Measurements from ENCODE around the gene CYTIP.

CYTIP gene

DNA sequence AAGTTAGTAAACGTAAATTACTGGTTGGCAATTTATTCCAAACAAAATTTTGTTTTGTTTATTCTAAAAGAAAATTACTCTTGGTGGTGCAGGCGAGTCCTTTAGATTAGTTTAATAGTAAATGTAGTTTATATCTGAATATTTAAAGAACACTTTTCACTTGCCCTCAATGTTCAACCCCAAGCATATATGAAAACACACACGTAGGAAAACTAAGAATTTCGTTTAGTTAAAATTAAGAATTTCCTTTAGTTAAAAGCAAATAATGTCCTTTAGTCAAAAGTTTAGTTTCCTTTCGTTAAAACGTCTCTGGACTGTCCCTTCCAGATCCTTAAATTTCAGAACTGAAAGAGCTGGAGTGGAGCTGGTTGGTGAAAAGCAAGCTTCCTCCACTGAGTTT lies 19.1 kb upstream of the CYTIP start:
- DNase-seq (ENCODE audit: low read depth in 2 of 2) = no peak

DNA sequence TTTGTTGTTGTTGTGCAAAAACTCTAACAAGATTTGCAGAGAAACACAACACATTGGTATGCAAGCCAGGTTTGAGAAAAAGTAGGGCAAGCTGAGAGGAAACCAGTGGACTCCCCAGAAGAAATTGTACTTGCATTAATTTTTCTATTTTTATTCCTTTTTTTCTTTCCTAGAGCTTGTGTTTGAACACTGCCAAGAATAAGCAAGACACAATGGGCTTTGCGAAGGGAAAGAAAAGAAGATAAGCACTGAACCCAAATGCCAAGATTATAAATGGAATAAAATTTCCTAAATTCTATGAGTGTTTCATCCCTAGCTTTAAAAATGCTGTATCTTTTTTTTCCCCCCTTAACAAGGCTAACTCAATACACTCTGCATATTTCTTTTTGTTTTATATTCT lies 17.0 kb upstream of the CYTIP start:
- no peak for DNase-seq (ENCODE audit: low read depth in 2 of 2)

DNA sequence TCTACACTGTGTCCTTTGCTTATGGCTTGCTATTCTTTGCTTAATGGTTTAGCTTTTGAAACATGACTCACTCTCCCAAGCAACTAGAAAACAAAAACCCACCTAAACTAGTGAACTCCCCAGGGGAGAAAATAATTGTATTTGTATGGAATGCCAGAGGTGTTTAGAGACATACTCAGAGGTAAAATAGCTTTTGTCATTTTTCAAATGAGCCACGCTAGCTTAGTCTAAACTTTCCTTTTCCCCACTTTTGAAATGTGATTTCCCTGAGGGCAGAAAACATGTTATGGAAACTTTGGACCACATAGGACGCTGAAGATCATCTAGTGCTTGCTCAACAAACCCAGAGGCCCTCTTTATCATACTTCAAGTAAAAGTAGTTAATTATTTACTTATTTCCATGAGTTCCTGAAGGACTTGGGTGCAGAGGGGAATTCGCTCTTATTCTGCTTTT lies 16.5 kb upstream of the CYTIP start:
- DNase-seq (ENCODE audit: low read depth in 2 of 2) = no peak

- no peak for DNase-seq (ENCODE audit: low read depth in 2 of 2)
Measured at GRCh38 chr2:157459486-157459885, 15.6 kb upstream of the CYTIP start.

DNA sequence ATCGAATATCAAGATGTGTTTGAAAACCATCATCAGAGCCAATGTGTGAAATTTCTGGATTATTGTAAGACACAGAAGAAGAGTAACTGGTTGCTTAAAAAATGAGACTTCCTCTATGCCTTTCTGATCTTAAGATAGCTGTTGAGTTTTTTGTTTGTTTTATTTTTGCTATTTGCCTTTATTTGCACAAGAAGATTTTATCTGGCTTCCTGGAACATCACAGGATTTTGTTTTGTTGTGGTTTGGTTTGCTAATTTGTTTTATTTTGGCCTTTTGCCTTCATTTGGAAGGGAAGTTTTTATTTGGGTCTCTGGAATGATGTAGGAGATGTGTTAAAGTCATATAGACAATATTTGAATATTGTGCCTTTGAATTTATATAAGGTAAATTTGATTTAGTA lies 3.9 kb upstream of the CYTIP start:
- DNase-seq (ENCODE audit: low read depth in 2 of 2) = no peak

DNA sequence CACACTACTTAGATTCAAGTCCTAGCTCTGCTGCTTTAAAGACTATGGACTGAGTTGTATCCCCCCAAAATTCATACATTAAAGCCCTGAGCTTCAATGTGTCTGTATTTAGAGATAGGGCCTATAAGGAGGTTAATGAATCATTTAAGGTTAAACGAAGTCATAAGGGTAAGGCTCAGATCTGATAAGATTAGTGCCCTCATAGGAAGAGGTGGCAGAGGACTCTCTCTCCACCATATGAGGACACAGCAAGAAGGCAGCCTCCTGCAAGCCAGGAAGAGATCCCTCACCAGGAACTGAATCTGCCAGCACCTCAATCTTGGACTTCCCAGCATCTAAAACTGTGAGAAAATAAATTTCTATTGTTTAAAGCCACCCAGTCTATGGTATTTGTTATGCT lies 3.1 kb upstream of the CYTIP start:
- no peak for DNase-seq (ENCODE audit: low read depth in 2 of 2)

DNA sequence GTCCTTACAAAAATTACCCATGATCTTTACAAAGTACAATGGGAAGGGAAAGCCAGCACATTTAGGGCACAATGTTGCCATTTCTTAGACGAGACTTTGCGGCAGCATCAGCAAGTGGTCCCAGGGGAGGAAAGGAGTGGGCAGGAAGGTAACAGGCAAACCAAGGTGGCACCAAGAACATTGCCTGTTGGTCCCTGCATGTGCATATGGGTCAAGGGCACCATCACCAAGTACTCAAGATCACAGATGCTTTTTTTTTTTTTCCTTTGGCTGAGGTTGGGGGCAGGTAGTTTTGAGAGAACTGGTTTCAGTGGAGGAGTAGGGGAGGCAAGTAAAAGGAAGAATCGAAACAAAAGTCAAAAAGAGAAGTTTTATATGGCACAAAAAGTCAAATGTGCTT lies 752 bp upstream of the CYTIP start:
- no peak for DNase-seq (ENCODE audit: low read depth in 2 of 2)

DNA sequence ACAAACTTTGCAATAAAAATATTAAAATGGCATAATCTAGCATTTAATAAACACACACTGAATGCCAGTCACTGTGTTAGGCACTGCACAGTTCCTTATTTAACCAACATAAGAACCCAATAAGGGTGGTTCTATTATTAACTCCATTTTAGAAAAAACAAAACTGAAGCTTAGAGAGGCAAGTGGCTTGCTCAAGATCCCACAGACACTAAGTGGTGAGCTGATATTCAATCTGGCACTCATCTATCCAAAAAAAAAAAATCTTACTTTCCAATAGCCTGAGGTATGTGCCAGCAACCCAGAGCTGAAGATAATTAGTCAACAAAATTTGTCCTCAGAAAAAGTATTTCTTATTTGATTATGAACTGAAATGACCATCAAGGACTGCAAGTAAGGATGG lies 799 bp downstream of the CYTIP start:
- DNase-seq (ENCODE audit: low read depth in 2 of 2) = no peak

GRCh38 chr2:157442636-157443035 lies 1.3 kb downstream of the CYTIP start:
- no peak for DNase-seq (ENCODE audit: low read depth in 2 of 2)

DNA sequence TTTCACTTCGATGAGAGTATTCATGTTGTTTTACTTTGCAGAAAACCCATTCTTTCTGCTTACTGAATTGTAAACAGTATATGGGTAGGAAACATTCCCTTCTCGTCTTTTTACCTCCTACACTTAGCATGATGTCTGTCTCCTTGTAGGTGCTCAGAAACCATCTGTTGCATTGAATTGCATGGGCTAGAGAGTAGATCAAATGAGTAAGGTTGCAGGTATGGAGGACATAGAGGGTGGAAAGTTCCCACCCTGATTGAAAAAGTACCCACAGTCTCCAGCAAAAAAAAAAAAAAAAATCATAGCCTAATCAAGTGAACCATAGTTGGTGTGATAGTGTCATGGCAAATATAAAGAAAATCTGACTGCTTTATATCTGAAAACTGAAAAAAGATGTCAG lies 1.7 kb downstream of the CYTIP start:
- DNase-seq (ENCODE audit: low read depth in 2 of 2) = no peak

GRCh38 chr2:157441072-157441454 lies 2.8 kb downstream of the CYTIP start:
- DNase-seq (ENCODE audit: low read depth in 2 of 2) = no peak

GRCh38 chr2:157440404-157441071 lies 3.4 kb downstream of the CYTIP start:
- DNase-seq (ENCODE audit: low read depth in 2 of 2) = no peak

DNA sequence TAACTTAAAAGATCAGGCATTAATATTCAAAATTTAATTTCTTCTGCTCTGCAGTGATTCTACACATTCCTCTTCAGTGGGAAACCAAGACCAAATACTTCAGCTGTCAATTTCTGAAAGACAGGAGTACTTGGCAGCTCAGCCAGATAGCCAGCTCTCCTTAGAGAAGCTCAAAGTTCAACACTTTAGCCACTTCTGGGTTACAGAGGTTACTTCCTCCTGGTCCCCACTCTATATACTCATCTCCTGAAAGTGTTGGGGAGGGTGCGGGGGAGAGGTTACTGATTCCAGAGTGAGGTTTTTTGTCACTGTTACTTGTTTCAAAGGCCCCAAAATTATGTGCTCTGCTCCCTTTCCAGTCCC lies 4.1 kb downstream of the CYTIP start:
- DNase-seq (ENCODE audit: low read depth in 2 of 2) = no peak

GRCh38 chr2:157438863-157439823 lies 4.7 kb downstream of the CYTIP start:
- peak; percentile 60 to 63 for DNase-seq (ENCODE audit: low read depth in 2 of 2)

DNA sequence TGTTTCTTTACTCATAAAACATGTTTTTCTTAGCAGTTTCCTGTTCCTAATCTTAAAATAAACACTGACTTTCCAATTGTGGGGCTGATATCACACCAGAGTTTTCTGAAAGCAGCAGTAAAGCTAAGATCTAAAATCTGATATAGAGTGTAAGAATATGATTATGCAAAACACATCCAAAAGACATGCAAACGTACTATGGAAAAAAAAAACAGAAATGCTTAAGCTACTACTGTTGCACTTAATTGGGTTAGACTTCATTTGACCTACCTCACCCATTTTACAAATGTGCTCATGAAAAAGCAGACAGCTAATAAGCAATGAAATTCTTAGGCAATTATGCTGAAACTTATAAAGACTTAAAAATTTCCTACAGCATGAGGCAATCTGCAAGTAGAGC lies 10.5 kb downstream of the CYTIP start:
- no peak for DNase-seq (ENCODE audit: low read depth in 2 of 2)

- DNase-seq (ENCODE audit: low read depth in 2 of 2) = no peak
Measured at GRCh38 chr2:157432475-157433106, 11.3 kb downstream of the CYTIP start.

DNA sequence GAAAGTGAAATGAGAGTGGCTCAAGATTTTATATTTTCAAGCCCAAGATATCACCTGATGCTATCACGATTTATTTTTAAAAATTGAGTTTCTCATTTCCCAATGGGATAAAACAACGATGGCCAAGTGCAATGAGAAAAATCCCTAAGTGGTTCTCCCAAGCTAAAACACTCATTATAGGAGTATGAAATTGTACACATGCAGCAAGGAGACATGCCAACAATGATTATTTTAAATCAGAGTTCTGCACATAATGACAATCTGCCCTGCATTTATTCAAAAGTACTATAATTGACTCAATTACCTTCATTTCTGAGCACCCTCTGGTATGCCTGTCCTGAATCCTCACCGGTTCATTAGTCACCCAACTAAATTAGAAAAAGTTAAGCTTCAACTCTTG lies 12.7 kb downstream of the CYTIP start:
- DNase-seq (ENCODE audit: low read depth in 2 of 2) = no peak

DNA sequence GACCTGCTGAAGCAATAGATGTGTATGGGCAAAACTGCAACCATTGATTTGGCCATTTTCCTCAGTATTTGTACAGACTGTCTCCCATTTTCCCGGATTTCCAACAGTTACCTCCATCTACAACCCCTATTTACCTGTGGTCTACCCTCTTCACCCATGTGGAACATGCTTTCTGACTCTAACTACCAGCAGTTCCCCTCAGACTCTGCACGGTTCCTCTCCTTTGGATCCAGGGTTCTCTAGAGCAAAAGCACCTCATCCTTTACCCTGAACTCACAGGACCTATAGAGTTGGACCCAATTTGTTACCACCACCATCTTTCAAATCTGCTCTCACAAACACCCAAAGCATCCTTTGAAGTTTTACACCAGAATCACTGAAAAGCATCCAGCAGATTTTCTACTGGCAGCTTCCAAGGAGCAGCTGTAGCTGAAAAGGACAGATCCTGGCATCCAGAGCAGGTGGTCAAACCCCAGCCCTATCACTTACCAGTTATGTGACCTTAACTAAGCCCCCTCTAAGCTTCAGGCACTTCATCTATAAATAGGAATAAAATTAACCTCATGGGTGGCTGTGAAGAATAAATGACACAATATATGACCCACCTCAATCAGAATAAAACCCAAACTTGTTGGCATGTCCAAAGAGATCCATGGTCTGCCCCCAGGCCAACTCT lies 15.3 kb downstream of the CYTIP start:
- DNase-seq (ENCODE audit: low read depth in 2 of 2) = no peak

GRCh38 chr2:157427922-157428303 lies 16.0 kb downstream of the CYTIP start:
- DNase-seq (ENCODE audit: low read depth in 2 of 2) = no peak

DNA sequence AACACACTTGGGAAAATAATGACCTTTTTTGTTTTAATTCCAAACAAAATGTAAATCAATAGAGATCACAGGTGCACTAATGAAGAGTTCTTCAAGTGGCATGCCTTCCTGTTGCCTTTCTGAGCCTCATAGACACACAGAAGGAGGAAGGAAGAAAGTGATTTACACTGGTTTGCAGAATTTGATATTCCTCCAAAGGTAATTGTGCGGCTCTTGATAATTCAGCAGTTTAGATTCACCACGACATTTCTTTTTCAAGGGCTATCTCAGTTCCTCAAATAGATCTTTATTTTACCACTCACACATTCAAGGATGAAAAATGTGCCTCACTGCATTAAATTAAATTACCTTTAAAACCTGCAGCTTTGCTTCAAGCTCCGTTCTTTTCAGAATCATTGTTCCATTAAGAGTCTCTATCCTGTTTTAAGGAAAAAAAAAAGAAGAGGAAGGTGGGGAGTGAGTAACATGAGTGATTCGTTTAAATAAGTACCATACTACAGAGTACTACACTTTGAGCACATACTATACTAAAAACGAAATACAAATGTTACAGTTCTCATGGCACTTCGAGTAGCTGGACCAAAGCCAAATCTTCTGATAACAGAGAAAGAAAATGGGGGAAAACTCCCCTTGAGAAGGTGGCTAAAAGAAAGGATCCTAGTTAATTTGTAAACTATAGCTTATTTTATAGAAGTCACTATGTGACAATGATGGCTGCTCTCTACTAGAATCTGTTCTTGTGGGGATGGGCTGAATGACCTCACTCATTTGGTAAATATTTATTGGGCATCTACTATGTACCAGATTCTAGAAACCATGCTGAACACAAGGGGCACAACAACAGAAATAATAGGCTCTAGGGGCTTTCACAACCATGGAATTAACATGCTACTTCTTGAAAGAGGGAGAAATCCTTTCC lies 16.6 kb downstream of the CYTIP start:
- DNase-seq (ENCODE audit: low read depth in 2 of 2) = no peak

DNA sequence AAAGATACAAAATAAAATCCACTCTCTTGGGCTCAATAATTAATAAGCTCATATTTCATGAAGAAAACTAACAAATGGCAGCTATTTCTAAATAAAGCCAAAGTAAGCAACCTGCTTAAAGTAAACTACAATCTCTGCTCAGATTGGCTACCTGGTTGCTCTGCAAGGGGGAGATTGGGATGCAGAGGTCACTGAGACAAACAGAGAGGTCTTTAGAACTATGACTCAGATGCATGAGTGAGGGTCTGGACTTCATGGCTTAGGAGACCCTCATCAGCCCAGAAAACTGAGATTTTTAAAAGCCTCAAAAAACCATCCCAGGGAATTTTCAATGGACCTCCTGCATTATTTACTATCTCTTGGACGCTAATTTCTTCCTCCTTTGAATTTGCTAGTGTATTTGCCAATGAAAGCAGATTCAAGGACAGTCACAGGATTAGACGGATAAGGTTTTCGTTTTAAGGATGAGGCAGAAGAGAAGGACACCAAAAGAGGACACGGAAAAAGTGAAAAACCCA lies 17.4 kb downstream of the CYTIP start:
- no peak for DNase-seq (ENCODE audit: low read depth in 2 of 2)
